K562 (cell line): ENCODE results near the gene CAMK1D. TPM values are rescaled to one million over a fixed set of nuclear protein-coding genes. Genes with fewer than 3 reads are reported as not detected.

ENCODE experiments used
- ARNT ChIP-seq, 2 experiments: fragments of 450-650 bp; IDR thresholded peaks; 2 replicates each; pipeline ENCODE4 v1.6.1; 2016; ENCODE audit warnings: mild to moderate bottlenecking in 1 of 2
- C11orf30 ChIP-seq: fragments of 450-650 bp; IDR thresholded peaks from 2 replicates; pipeline ENCODE4 v1.6.1; 2016; ENCODE audit warnings: low read depth, mild to moderate bottlenecking
- CREB3 ChIP-seq: fragments of 450-650 bp; conservative IDR thresholded peaks from 2 replicates; pipeline ENCODE4 v1.6.1; 2016; ENCODE audit warnings: missing genetic modification characterization, low read depth, mild to moderate bottlenecking, missing compliant biosample characterization, moderate library complexity
- FOXK1 ChIP-seq: sonication (generic); formaldehyde crosslinking; IDR thresholded peaks from 2 replicates; pipeline ENCODE4 v1.8.0; 2022; ENCODE audit warnings: missing genetic modification reagents, mild to moderate bottlenecking, borderline replicate concordance
- GABPA ChIP-seq: fragments of 200-800 bp; sonication (Bioruptor generic); conservative IDR thresholded peaks from 2 replicates; pipeline ENCODE4 v1.6.1; 2016; ENCODE audit warnings: low read depth, missing genetic modification characterization, missing compliant biosample characterization
- KDM2B ChIP-seq: fragments of 250-450 bp; sonication (Bioruptor Pico); IDR thresholded peaks from 2 replicates; pipeline ENCODE4 v1.8.0; 2021; ENCODE audit warnings: mild to moderate bottlenecking, moderate library complexity
- MAFK ChIP-seq: IDR thresholded peaks from 2 replicates; pipeline ENCODE4 v1.6.1; 2011; ENCODE audit warnings: low read length, improper control_type of control experiment
- NR2F6 ChIP-seq: fragments of 450-650 bp; formaldehyde crosslinking; IDR thresholded peaks from 2 replicates; pipeline ENCODE4 v1.4.0; 2020; ENCODE audit warnings: mild to moderate bottlenecking
- PPARD ChIP-seq: fragments of 250-450 bp; sonication (Bioruptor Pico); IDR thresholded peaks from 2 replicates; pipeline ENCODE4 v1.8.0; 2022; ENCODE audit warnings: inconsistent platforms, mild to moderate bottlenecking, moderate library complexity
- SMAD3 ChIP-seq: fragments of 450-650 bp; formaldehyde crosslinking; conservative IDR thresholded peaks from 2 replicates; pipeline ENCODE4 v1.4.0; 2020; ENCODE audit warnings: mild to moderate bottlenecking
- STAG1 ChIP-seq: sonication (generic); formaldehyde crosslinking; IDR thresholded peaks from 2 replicates; pipeline ENCODE4 v1.5.0; 2020; ENCODE audit warnings: missing genetic modification reagents, borderline replicate concordance
- STAT5A ChIP-seq: IDR thresholded peaks from 2 replicates; pipeline ENCODE4 v1.6.1; 2012; ENCODE audit warnings: low read length, inconsistent platforms, borderline replicate concordance
- ZBTB17 ChIP-seq: fragments of 450-650 bp; formaldehyde crosslinking; IDR thresholded peaks from 2 replicates; pipeline ENCODE4 v1.4.0; 2020; ENCODE audit warnings: mild to moderate bottlenecking
- ZC3H8 ChIP-seq: fragments of 450-650 bp; IDR thresholded peaks from 2 replicates; pipeline ENCODE4 v1.6.1; 2017
- ZNF717 ChIP-seq: fragments of 250-450 bp; sonication (Bioruptor Pico); IDR thresholded peaks from 2 replicates; pipeline ENCODE4 v1.5.0; 2021
- polyA plus RNA-seq, 8 experiments: library from polyadenylated mRNA; depleted of rRNA in 4 of 8; stranded (reverse) in 5 of 8; unstranded in 3 of 8; fragments of >200 nt; fragmentation: Nextera tagmentation in 2 of 8; fragmentation: Illumina TruSeq in 1 of 8; extraction: Ambion mirVana in 2 of 8; extraction: Trizol in 1 of 8; gene quantifications; 2 replicates each; pipeline versions ENCODE4 v1.2.1 to v1.2.3, GENCODE V29; 2011 to 2014; ENCODE audit warnings: inconsistent platforms in 1 of 8, missing spikeins in 1 of 8
- total RNA-seq, 7 experiments: library from RNA; depleted of rRNA in 6 of 7; stranded (reverse); fragments of >200 nt in 6 of 7; fragmentation: Illumina TruSeq in 2 of 7; extraction: Trizol in 2 of 7; gene quantifications; 2 replicates each; pipeline versions ENCODE4 v1.2.1 to v1.2.3, GENCODE V29; 2011 to 2021; ENCODE audit warnings: low replicate concordance in 1 of 7
- TF ChIP-seq, protein P1 (sequence below): fragments of 250-450 bp; sonication (Bioruptor Pico); IDR thresholded peaks from 2 replicates; pipeline ENCODE4 v1.4.0; 2020
- TF ChIP-seq, protein P2 (sequence below), 2 experiments: fragments of 450-650 bp; conservative IDR thresholded peaks; 2 replicates each; pipeline ENCODE4 v1.6.1; 2017; ENCODE audit warnings: mild to moderate bottlenecking in 2 of 2, moderate library complexity in 2 of 2
- TF ChIP-seq, protein P3 (sequence below): sonication (generic); formaldehyde crosslinking; IDR thresholded peaks from 2 replicates; pipeline ENCODE4 v1.8.0; 2022; ENCODE audit warnings: missing genetic modification reagents, mild to moderate bottlenecking, borderline replicate concordance

CAMK1D gene
- total and polyA plus RNA-seq, 9 of the 15 experiments (the other 6 are each of a cell fraction or from before 2014, with no cell fraction given), result 0.12 to 0.24 (median 0.20) TPM; not detected in 5

DNA sequence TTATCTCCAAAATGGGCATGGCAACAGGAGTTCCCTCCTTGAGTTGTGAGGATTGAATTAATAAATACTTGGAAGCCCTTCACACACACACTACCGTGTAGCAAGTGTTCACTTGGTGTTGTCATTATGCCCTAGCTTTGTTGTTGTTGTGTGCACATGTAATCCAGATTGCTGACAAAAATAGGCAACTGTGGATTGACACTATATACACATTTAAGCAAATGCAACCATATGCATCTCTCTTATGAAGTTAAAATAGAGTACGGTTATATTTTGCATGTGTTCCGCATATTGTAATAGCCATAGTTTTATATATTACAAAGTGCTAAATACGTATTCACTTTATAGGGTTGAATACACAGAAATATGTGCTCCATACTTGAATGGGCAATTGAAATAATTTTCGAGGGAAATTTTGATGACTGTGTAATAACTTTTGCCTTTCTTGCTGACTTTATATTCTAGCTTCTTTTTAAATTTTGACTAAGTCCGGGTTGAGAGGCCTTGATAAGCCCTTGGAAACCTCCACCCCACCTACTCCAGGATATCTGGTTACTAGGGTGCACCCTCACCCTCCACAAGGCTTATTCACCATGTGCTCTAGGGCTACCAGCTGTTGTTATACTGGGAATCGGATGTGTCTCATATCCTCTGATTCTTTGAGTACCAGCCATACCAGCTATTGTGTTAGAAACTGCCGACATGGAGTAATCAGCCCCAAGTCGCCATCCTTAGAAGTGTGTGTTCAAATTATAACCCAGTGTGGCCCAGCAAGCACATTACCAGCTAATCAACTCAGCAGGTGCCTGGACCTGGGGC, 265.0 kb downstream of the CAMK1D start (continued):
- no peak for TF ChIP-seq GABPA
- no peak for TF ChIP-seq CREB3 (tag)
- TF ChIP-seq, protein P1, sequence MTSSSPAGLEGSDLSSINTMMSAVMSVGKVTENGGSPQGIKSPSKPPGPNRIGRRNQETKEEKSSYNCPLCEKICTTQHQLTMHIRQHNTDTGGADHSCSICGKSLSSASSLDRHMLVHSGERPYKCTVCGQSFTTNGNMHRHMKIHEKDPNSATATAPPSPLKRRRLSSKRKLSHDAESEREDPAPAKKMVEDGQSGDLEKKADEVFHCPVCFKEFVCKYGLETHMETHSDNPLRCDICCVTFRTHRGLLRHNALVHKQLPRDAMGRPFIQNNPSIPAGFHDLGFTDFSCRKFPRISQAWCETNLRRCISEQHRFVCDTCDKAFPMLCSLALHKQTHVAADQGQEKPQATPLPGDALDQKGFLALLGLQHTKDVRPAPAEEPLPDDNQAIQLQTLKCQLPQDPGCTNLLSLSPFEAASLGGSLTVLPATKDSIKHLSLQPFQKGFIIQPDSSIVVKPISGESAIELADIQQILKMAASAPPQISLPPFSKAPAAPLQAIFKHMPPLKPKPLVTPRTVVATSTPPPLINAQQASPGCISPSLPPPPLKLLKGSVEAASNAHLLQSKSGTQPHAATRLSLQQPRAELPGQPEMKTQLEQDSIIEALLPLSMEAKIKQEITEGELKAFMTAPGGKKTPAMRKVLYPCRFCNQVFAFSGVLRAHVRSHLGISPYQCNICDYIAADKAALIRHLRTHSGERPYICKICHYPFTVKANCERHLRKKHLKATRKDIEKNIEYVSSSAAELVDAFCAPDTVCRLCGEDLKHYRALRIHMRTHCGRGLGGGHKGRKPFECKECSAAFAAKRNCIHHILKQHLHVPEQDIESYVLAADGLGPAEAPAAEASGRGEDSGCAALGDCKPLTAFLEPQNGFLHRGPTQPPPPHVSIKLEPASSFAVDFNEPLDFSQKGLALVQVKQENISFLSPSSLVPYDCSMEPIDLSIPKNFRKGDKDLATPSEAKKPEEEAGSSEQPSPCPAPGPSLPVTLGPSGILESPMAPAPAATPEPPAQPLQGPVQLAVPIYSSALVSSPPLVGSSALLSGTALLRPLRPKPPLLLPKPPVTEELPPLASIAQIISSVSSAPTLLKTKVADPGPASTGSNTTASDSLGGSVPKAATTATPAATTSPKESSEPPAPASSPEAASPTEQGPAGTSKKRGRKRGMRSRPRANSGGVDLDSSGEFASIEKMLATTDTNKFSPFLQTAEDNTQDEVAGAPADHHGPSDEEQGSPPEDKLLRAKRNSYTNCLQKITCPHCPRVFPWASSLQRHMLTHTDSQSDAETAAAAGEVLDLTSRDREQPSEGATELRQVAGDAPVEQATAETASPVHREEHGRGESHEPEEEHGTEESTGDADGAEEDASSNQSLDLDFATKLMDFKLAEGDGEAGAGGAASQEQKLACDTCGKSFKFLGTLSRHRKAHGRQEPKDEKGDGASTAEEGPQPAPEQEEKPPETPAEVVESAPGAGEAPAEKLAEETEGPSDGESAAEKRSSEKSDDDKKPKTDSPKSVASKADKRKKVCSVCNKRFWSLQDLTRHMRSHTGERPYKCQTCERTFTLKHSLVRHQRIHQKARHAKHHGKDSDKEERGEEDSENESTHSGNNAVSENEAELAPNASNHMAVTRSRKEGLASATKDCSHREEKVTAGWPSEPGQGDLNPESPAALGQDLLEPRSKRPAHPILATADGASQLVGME (CRISPR knock-in tag), result no peak
- no peak for TF ChIP-seq STAG1 (CRISPR knock-in tag)
- no peak for TF ChIP-seq NR2F6
- no peak for TF ChIP-seq SMAD3
- no peak for TF ChIP-seq ZBTB17
- TF ChIP-seq ZNF717 (CRISPR knock-in tag), result no peak
- peak; percentile 64; the same call in 1 of the 2 replicates for TF ChIP-seq C11orf30
- no peak for TF ChIP-seq ZC3H8
- peak; percentile 31; the same call in 1 of the 2 replicates for TF ChIP-seq MAFK
- no peak for TF ChIP-seq KDM2B (CRISPR knock-in tag)
- TF ChIP-seq ARNT (IDR thresholded peaks at IDR 0.05), result no peak
- TF ChIP-seq, protein P2, sequence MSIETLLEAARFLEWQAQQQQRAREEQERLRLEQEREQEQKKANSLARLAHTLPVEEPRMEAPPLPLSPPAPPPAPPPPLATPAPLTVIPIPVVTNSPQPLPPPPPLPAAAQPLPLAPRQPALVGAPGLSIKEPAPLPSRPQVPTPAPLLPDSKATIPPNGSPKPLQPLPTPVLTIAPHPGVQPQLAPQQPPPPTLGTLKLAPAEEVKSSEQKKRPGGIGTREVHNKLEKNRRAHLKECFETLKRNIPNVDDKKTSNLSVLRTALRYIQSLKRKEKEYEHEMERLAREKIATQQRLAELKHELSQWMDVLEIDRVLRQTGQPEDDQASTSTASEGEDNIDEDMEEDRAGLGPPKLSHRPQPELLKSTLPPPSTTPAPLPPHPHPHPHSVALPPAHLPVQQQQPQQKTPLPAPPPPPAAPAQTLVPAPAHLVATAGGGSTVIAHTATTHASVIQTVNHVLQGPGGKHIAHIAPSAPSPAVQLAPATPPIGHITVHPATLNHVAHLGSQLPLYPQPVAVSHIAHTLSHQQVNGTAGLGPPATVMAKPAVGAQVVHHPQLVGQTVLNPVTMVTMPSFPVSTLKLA (conservative IDR thresholded peaks at IDR 0.05), result no peak
- TF ChIP-seq FOXK1 (CRISPR knock-in tag), result no peak
- TF ChIP-seq, protein P3, sequence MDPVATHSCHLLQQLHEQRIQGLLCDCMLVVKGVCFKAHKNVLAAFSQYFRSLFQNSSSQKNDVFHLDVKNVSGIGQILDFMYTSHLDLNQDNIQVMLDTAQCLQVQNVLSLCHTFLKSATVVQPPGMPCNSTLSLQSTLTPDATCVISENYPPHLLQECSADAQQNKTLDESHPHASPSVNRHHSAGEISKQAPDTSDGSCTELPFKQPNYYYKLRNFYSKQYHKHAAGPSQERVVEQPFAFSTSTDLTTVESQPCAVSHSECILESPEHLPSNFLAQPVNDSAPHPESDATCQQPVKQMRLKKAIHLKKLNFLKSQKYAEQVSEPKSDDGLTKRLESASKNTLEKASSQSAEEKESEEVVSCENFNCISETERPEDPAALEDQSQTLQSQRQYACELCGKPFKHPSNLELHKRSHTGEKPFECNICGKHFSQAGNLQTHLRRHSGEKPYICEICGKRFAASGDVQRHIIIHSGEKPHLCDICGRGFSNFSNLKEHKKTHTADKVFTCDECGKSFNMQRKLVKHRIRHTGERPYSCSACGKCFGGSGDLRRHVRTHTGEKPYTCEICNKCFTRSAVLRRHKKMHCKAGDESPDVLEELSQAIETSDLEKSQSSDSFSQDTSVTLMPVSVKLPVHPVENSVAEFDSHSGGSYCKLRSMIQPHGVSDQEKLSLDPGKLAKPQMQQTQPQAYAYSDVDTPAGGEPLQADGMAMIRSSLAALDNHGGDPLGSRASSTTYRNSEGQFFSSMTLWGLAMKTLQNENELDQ (CRISPR knock-in tag), result no peak
- no peak for TF ChIP-seq STAT5A
- TF ChIP-seq PPARD (CRISPR knock-in tag), result no peak
